ENCODE data around the gene SYNDIG1.

Gene SYNDIG1

DNA sequence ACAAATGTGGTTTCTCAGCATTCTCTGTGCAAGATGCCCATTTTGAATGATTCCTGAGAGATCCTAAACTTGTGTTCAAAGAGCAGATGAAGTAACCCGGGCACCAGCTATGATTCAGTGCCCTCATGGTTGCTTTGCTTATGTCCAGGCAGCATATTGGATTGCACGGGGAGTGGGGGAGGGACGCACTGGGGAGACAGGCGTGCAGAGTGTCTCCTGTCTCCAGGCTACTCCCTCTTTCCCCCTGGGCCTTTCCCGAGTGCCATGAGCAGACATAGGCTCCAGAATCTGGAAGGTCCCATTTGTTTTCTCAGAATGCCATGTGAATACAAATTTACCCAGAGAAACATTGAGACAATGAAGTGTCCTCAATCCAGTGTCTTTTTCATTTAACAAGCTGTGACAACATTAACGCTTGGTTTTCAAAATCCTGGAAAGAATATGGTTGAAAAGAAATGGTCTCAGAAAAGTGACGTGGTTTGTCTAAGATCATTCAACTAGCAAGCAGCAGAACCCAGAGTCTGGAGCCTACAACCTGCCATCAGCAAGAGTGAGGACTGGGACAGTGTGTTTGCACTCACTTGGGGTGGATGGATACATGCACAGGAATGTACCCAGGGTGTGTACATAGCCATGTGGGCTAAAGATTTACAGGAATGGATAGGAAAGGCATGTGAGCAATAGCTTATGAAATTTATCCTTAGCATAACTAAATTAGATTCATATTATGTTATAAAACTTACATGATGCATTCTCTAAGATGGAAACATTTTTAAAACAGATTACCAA lies 4.2 kb downstream of the SYNDIG1 start:
- DNase-seq, result no peak

DNA sequence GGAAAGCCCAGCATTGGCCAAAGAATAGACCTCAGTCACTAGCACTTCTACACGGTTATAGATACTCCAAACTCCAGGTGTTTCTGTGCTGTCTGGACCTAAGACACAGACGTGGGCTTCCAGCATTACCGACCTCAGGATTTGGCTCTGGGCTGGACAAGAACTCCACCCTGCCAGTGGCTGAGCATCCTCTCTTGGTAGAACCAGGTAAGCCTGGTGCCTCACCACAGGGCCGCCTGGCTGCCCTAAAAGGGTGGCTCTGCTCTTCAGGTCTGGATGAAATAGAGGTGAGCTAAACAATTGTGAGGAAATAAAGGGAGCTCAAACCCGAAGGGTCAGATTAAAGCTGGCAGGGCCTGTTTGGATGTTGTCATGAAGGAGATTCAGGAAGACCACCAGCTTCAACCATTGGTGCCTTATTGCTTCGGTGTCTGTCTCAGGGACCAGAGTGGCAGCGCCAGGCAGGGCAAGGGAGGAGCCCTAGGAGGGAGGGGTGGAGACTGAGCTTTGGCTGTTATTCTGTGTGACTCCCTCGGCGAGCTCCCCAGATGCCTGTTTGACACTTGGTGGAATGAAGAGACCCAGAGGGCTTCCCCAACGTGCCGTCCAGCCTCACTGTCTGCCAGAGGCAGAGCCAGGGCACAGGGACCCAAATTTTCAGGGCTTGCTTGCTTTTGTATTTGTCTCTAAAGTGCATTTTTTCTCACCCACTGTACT lies 8.6 kb downstream of the SYNDIG1 start:
- DNase-seq, result no peak

DNA sequence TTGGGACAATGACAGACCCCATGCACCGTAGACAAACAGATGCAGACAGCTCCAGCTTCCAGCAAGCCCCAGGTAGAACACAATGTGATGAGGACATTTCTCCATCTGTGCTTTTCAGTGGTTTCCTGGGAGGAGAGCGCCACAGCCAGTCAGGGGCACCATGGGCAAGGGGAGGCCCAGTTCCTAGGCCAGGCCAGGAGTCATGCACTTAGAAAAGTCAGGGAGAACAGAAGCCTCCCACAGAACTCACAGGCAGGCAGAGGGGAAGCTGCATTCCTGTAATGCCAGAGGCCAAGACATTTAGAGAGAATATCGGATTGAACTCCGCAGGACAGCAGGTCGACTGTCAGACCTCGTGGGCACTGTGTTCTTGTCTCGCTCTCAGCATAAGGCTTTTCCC lies 9.2 kb downstream of the SYNDIG1 start:
- DNase-seq, result no peak

DNA sequence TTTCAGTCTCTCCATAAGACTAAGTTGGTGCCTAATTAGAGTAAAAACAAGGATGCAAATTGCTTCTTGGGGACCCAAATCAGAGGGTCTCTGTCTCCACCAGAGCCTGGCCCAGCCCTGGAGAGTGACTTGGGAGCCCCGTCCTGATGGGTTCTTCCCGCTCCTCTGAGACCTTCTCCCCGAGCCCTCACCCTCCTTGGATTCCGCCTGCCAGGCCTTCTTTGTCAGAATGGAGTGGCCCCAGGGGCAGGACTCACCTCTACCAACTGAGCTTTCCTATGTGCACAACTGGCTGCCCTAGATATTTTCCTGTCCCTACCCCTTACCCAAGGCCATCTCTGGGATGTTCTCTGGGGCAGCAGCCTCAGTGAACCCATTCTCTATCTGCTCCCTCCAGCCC lies 9.7 kb downstream of the SYNDIG1 start:
- DNase-seq, result no peak

DNA sequence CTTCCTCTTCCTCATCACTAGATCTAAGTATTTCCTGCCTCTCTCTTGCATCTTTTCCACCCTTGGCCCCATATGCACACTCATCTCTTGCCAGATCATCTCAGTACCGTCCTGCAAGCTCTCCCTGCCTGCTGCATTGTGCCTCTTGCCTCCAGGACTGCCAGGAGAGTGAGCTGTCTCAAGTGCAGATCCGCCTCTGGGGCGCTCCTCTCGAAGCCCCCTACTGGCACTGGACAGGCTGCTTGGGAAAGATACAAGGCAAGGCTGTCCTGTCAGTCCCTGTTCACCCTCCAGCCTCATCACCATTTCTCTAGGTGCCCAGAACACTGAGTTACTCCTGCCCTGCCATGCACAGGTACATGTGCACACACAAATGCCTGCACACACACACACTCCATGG lies 10.2 kb downstream of the SYNDIG1 start:
- no peak for DNase-seq

DNA sequence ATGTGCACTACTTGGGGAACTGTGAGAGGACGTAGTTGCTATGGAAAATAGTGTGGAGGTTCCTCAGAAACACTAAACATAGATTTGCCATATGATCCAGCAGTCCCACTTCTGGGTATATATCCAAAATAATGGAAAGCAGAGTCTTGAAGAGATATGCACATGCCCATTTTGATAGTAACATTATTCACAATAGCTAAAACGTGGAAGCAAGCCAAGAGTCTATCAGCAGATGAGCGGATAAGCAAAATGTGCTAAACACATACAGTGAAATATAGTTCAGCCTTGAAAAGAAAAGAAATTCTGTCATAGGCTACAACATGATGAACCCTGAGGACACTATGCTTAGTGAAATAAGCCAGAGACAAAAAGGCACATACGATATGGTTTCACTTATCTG lies 11.1 kb downstream of the SYNDIG1 start:
- DNase-seq, result no peak

DNA sequence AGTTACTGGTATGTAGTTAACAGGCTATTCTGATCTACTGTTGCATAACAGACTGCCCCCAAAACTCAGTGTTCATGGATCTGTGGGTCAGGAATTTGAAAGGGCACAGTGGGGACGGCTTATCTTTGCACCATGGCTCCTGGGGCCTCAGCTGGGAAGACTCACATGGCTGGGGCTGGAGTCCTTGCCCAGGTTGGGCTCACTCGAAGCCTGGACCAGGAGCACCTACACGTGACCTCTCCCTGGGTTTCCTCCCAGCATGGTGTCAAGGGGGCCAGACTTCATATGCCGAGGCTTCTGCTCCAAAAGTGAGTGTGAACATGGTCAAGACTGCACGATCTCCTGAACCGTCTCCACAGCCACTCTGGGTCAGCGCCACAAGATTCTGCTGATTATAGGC lies 11.7 kb downstream of the SYNDIG1 start:
- no peak for DNase-seq

DNA sequence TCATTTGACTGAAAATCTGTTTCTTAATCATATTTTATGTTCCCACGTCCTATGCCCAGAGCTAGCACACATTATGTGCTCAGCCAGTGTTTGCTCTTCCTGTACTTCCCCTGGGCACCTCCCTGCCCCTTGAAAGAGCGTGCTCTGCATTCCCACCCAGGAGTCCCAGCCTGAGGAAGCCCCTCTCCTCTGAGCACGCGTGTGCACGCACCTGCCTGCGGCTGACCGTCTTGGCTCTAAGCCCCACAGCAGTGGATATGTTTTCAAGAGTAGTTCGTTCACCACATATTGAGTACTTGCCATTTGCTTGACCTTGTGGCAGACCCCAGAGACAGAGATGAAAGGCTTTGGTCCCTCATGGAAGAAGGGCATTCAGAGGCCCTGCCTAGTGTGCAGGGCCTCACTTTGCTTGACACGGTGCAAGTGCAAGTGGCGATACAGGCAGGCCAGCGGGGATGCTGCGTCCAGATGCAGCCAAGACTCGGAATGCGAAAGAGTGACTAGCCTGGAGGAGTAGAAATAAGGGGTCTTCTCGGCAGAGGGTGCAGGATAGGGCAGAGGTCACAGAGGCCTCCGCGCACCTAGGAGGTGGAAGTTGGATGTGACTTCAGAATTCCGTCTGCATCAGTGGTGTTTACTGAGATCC lies 14.1 kb downstream of the SYNDIG1 start:
- DNase-seq, result no peak

DNA sequence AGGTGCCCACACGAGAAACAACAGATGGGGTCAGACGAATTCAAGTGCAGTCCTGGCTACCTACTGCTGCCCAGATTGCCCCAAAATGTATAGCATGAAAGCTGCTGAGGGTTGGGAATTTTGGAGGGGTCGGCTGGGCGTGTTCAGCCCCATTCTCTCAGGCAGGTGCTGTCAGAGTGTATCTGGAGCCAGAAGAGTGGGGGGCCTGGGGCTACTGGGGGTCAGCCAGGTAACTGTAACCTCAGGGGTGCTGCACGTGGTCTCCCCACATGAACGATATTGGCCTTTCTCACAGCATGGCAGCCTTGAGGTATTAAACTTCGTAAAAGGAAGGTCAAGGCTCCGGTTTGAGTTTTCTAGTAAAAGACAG lies 14.6 kb downstream of the SYNDIG1 start:
- DNase-seq, result no peak

DNA sequence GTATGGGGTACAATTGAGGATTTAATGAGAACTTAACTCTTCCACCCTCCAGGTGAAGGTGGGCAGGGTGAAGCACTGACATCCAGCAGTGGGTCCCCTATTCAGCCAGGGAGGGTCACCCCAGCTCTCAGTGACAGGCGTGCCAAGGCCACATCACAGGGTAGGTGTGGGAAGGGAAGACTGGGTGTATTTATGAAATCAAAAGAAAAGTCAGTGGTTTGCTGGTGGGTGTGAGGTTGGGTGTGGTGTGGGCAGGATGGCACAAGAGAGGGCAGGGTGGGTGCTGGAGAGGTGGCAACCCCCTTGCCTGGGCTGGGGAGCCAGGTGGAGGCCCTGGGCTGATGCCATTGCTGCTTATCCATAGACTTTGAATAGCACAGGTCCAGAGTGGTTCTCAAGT lies 16.6 kb downstream of the SYNDIG1 start:
- DNase-seq, result no peak

DNA sequence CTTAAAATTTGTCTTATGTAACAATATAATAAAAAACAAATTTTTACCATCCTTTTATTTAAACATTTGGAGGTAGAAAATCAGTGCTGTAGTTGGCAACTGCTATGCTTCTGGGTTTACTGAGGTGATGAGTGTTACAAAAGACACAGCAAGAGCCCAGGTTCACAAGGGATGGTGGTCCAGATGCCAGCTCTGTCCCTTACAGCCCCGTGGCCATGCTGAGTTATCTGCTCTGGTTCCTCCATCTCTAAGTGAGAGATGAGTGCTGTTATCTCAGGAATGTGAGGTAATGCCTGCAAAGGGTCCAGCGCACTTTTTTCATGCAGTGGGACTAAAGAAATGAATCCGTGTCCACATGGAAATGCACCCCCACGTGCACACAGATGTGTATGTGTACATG lies 17.8 kb downstream of the SYNDIG1 start:
- no peak for DNase-seq

DNA sequence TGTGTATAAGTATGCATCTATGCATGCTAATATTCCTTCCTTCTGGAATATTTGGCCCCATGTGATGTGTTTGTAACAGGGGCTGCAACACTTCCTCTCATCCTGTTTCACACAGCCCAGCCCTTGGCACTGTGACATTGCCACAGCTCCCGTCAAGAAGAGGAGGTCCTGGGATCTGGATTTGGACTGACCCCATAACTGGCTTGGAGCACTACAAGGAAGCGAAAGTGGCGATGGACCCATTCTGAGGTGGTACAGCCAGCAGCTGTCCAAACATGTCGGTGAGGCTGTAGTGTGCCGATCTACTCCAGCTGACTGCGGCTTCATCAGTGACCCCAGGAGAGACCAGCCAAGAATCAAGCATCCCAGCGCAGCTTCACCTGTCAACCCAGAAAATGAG lies 18.2 kb downstream of the SYNDIG1 start:
- no peak for DNase-seq

DNA sequence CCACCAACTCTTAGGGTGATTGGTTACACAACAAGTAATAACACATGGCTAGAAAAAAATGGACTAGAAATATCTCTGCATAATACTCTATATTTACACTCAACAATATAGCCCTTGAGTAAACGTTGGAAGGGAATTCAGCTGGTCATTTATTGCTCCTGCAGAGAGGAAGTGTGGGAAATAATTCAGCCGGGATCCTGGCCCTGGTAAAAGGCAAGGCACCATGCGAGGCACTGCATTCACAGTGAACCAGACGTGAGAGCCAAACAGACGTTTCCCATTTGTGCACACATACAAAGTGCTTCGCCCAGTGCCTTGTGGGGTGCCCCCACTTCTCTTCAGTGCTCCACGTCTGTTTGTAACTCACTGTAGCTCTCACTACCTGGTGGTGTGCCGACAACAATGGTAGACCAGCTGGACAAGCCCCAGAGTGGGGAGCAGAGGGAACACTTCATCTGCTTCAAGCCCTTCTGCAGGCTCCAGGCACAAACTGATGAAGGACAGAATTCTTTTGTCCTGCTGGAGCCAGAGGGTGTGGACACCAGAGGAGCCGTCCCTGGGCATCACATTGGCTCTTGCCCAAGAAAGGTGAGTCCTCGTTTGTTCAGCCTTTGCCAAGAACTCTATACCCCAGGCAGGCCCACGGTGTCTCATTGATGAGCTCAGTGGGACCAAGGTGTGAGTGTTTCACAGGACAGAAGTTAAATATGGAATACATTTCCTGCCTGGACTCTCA lies 18.8 kb downstream of the SYNDIG1 start:
- no peak for DNase-seq

DNA sequence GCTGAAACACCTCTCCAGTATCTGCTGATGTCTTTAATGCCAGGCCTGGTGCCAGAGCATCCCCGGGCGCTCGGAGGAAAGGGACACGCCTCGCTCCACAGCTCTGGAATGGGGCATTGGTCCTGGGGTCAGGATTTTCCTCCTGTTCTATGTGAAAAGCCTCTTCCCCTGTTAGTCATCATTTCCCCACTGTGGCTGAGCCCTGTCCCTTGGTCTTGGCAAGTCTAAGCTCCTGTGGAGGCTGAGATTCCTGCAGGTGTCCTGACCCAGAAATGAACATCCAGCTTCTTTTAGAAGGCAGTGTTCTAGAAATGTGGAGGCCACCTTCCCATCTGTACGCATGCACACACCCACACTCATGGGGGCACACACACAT lies 19.4 kb downstream of the SYNDIG1 start:
- DNase-seq, result no peak

DNA sequence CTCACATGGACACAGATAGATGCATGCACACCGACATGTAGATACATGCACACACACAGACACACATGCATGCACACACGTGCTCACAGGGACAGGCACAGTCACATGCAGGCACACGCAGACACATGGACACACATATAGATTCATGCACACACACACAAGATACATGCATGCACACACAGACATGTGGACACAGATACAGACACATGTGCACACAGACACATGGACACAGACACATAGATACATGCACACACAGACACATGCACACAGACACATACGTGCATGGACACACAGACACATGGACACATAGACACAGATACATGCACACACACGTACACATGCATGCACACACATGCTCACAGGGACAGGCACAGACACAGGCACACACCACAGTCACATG lies 19.8 kb downstream of the SYNDIG1 start:
- DNase-seq, result no peak

DNA sequence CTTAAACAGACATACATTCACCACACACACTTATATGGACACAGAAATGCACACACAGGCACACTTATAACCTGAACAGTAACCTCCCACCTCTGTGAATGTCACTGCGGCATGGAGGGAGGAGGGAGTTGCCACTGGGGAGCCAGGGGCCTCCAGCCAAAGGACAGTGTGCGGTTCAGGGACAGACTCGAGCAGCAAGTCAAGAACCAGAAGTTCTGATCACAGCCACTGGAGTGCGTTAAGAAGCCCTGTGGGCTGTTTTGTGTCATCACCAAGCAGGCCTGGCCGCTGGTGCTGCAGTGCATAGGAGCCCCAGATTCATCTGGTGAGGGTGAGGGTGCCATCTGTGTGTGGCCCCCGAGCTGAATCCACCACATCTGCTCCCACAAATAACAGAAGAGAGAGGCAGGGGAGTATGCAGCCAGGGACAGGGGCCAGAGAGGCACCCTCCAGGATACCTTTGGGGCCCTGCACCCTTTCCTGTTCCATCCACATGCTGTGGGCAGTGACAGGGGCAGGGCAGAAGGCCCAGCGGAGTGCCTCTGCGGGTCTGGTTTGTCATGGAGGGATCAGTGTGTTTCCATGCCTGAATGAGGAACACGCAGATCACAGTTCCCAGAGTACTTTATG lies 20.3 kb downstream of the SYNDIG1 start:
- DNase-seq, result no peak

DNA sequence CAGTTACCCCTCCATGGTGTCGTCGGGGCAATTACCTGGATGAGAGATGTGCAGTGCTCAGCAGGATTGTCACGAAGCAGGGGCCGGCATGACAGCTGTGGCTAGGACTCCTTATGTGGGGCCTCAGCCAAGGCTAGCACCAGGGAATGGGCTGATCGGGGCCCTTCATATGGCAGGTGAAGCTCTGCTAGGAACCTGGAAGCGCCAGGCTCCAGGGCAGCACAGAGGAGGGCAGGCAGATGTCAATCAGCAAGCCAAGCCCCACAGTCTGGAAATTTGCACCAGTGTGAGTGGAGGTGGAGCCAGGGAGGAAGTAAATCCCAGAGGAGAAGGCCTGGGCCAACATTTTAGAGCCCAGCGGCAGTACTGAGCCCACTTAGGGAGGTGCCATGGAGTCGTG lies 21.2 kb downstream of the SYNDIG1 start:
- DNase-seq, result no peak

DNA sequence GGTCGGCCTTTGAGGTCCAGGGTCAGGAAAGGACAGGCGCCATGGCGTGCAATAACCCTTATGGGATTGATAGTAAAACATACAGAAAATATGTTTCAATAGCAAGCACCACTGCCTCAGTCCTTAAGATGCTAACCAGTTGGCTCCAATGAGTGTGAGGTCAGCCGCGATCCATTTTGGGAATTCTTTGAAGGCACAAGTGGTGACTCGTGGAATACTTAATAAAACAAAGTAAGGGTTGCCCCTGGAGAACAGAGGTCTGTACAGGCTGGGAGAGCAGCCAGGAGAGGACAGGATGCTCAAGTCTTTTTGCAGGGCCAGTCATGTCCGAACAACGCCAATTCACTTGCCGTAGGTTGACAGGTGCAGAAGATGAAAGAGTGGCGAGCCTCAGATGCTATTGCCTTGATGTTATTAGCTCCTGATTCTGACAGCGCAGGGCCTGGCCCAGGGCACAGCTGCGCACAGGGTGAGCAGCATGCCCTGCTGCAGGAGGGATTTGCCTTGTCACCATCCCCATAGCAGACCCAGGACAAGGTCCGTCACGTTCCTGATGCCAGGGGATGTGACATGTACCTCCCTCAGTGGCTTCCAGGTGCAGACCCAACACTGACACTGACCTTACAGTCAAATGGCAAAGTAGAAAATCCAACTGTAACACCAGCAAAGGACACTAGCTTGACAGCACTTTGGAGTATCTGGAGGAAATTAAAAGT lies 21.8 kb downstream of the SYNDIG1 start:
- no peak for DNase-seq

DNA sequence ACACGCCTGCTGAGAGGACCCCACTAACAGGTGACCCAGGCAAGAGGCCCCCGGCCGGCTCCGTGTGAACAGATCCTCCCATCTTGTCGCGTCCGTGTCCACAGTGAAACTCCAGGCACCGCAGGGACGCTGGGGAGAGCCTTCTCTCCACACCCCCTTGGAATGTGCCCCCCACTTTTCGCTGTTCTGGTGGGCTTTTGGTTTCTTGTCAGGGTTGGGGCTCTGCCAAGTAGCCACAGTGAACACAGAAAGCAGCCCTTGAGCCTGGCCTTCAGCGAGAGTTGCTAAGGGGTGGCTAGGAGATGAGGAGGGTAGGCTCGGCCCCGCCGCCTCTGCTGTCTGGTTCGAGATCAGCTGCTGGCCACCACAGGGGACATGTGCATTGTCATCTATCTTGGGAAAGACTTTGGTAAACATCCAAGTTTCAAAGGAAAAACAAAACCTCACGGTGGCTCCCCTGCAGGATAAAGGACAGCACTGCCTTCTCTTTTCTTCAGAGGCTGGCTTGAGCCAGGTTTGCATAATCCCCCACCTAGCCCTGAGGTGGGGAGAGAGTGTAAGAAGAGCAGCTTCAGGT lies 22.7 kb downstream of the SYNDIG1 start:
- no peak for DNase-seq

DNA sequence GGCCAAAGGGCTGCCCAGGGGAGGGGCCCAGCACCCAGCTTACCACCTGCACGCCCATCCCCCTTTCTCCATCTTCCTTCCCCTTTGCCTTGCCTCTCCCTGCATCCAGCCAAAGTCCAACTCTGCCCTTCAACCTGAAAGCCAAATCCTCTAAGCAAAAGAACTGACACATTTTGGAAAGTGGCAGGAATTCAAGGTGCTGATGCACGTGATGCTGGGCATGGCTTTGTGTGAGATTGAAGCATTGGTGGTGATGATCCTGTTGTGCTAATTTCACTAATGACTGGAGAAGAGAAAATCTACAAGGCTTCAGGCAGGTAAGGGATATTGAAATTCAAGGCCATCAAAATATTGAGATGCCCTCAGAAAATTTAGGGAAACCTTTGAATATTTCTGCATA lies 23.3 kb downstream of the SYNDIG1 start:
- DNase-seq, result no peak

DNA sequence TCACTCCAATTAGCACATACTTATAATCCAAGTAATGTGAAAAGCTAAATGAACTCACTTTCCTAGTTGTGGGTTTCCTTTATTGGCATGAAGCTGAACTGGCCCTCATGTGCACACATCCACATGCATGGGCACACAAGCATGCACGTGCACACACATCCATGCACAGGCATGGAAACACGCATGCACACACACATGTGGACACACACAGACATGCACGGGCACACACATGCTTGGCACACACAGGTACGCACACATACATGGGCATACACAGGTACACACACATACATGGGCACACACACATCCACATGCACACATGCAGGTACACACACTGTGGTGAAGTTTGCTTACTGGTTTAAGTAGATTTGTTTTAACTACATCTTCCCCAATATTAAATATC lies 23.8 kb downstream of the SYNDIG1 start:
- DNase-seq, result no peak
